MCF 10A (cell line): ENCODE results near the gene LRRC49. TPM values are rescaled to one million over a fixed set of nuclear protein-coding genes. Genes with fewer than 3 reads are reported as not detected.

ENCODE experiments used
- BruUV-seq: library from RNA; stranded (reverse); fragments of 400-500 nt; replicated peaks from 2 replicates; lab custom pipeline; 2021; lab: Mats Ljungman, UMichigan
- CTCF ChIA-PET: fragments of 300-600 bp; sonication (Branson Sonifier 250); formaldehyde crosslinking; extraction: SDS; loops from one replicate; lab custom pipeline; 2021; ENCODE audit warnings: antibody characterized with exemption, inconsistent platforms; lab: Yijun Ruan, JAX
- POLR2A ChIA-PET: fragments of 300-600, 350-650 bp; sonication (Branson Sonifier 250); formaldehyde crosslinking; extraction: SDS; loops from one replicate; lab custom pipeline; 2020; ENCODE audit warnings: antibody characterized with exemption, inconsistent platforms; lab: Yijun Ruan, JAX
- DNase-seq: peaks from one replicate; pipeline ENCODE4 v3.0.0-alpha.2; 2018; ENCODE audit not compliant: unreplicated experiment
- H3K27ac Mint-ChIP-seq: one replicate; pipeline ENCODE4 v1.8.0; 2022; ENCODE audit warnings: mild to moderate bottlenecking, low read depth, mixed read lengths; ENCODE audit not compliant: unreplicated experiment
- H3K27me3 Mint-ChIP-seq: one replicate; pipeline ENCODE4 v1.8.0; 2022; ENCODE audit warnings: mixed read lengths; ENCODE audit not compliant: insufficient read depth, unreplicated experiment
- H3K36me3 Mint-ChIP-seq: one replicate; pipeline ENCODE4 v1.8.0; 2022; ENCODE audit warnings: mild to moderate bottlenecking, moderate library complexity, mixed read lengths; ENCODE audit not compliant: insufficient read depth, unreplicated experiment
- H3K4me1 Mint-ChIP-seq: one replicate; pipeline ENCODE4 v1.8.0; 2022; ENCODE audit warnings: mixed read lengths; ENCODE audit not compliant: insufficient read depth, unreplicated experiment
- H3K4me3 Mint-ChIP-seq: one replicate; pipeline ENCODE4 v1.8.0; 2022; ENCODE audit warnings: mild to moderate bottlenecking, moderate library complexity, mixed read lengths; ENCODE audit not compliant: unreplicated experiment
- H3K9me3 Mint-ChIP-seq: one replicate; pipeline ENCODE4 v1.8.0; 2022; ENCODE audit warnings: mixed read lengths; ENCODE audit not compliant: unreplicated experiment
- intact Hi-C: fragments of 100-400 bp; cut with micrococcal nuclease; formaldehyde crosslinking; loops from 2 replicates; pipeline ENCODE4 v1.14.1; 2022
- total RNA-seq: library from RNA; stranded (reverse); gene quantifications from 2 replicates; pipeline ENCODE4 v1.2.3, GENCODE V29; 2022
- TF ChIP-seq, protein P1 (sequence below): fragments of 200-600 bp; IDR thresholded peaks from one replicate; pipeline ENCODE4 v1.8.0; 2022; ENCODE audit warnings: antibody characterized with exemption, mild to moderate bottlenecking; ENCODE audit not compliant: unreplicated experiment

Gene LRRC49
- total RNA-seq, 1 experiment from 2014 or later: 8.4 TPM

DNA sequence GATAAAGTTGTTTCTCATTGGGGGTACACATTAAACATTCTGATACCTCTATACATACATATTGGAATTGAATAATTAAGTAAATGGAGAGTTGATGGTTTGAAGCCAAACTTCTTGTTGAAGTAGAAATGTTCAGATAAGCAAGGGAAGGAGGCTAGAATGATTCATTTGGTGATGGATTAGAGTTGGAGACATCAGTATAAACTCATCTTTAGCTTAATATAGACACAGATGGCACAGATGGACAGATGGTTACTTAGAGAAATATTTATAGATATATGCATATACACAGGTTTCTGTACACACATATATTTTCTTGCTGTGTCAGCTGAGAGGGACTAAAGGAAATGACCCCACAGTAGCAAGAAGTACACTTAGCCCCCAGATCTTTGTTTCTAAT is 69.5 kb downstream of the LRRC49 start:
- H3K27me3 Mint-ChIP-seq: no peaks in the 10 kb centered on the region
- ChIA-PET POLR2A (no interaction called here), CTCF (interaction anchor here (0.5 to 1.0 kb wide), 2 partner anchors 102 to 481 kb away, joined by 3 read pairs; no protein-coding TSS in a partner anchor)
- no TSS peak for BruUV-seq
- H3K27ac Mint-ChIP-seq: no peak overlapping the region
- no peak for DNase-seq
- TF ChIP-seq, protein P1, sequence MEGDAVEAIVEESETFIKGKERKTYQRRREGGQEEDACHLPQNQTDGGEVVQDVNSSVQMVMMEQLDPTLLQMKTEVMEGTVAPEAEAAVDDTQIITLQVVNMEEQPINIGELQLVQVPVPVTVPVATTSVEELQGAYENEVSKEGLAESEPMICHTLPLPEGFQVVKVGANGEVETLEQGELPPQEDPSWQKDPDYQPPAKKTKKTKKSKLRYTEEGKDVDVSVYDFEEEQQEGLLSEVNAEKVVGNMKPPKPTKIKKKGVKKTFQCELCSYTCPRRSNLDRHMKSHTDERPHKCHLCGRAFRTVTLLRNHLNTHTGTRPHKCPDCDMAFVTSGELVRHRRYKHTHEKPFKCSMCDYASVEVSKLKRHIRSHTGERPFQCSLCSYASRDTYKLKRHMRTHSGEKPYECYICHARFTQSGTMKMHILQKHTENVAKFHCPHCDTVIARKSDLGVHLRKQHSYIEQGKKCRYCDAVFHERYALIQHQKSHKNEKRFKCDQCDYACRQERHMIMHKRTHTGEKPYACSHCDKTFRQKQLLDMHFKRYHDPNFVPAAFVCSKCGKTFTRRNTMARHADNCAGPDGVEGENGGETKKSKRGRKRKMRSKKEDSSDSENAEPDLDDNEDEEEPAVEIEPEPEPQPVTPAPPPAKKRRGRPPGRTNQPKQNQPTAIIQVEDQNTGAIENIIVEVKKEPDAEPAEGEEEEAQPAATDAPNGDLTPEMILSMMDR: no peak
- H3K9me3 Mint-ChIP-seq: peaks cover 15% of the 10 kb centered on the region
- no peak overlapping the region for H3K4me3 Mint-ChIP-seq
- H3K4me1 Mint-ChIP-seq: no peaks in the 10 kb centered on the region
- H3K36me3 Mint-ChIP-seq: no peaks in the 10 kb centered on the region
- intact Hi-C loops: no loop called here

DNA sequence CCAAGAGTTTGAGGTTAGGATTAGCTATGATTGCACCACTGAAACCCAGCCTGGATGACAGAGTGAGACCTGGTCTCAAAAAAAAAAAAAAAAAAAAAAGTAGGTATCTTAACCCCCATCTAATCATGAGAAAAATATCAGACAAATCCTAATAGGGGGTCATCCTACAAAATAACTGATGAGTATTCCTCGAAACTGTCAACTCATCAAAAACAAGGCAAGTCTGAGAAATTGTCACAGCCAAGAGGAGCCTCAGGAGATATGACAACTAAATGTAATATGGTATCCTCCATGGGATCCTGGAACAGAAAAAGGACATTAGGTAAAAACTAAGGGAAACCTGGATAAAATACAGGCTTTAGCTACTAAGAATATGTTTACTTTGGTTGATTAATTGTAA is 70.6 kb downstream of the LRRC49 start:
- no TSS peak for BruUV-seq
- ChIA-PET POLR2A (interaction anchor here (0.7 kb wide), 1 partner anchor 25 kb away, joined by 3 read pairs; no protein-coding TSS in a partner anchor), CTCF (interaction anchor here (0.5 to 1.0 kb wide), 2 partner anchors 470 to 480 kb away, joined by 3 read pairs; no protein-coding TSS in a partner anchor)
- TF ChIP-seq, protein P1: no peak
- Mint-ChIP-seq H3K4me3 (no peak overlapping the region), H3K36me3 (no peaks in the 10 kb centered on the region), H3K27ac (no peak overlapping the region), H3K27me3 (no peaks in the 10 kb centered on the region), H3K4me1 (no peaks in the 10 kb centered on the region), H3K9me3 (peaks cover 15% of the 10 kb centered on the region)
- intact Hi-C loops: no loop called here
- DNase-seq: no peak

- no peaks in the 10 kb centered on the region for H3K4me1 Mint-ChIP-seq
- CTCF ChIA-PET: interaction anchor here (0.6 kb wide), 1 partner anchor 11 kb away, joined by 3 read pairs; no protein-coding TSS in a partner anchor
- DNase-seq: peak; percentile 3
- H3K27me3 Mint-ChIP-seq: no peaks in the 10 kb centered on the region
- H3K9me3 Mint-ChIP-seq: peaks cover 15% of the 10 kb centered on the region
- POLR2A ChIA-PET: no interaction called here
- H3K36me3 Mint-ChIP-seq: no peaks in the 10 kb centered on the region
- intact Hi-C loops: no loop called here
- no peak overlapping the region for H3K27ac Mint-ChIP-seq
- BruUV-seq: no TSS peak
- TF ChIP-seq, protein P1: no peak
- H3K4me3 Mint-ChIP-seq: no peak overlapping the region
These were observed 71.4 kb downstream of the LRRC49 start for GRCh38 chr15:70964058-70964457.

DNA sequence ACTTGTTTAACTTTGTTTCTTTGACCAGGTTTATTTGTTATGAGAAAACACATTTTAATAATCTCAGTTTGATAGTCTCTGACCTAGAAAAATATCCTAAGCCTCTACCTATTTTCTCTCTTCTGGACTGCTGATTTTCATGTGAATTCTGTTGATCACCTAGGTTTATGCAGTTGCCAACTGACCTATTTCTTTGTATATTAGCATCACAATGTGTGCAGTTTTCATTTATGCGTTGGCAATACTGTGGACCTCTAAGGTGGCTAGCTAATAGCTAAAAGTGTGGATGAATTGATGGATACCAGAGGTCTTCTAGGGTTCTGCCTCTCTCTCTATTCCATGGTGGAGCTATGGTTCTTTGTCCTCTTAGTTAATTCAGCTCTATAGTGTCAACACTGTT is 72.1 kb downstream of the LRRC49 start:
- Mint-ChIP-seq H3K4me1 (no peaks in the 10 kb centered on the region), H3K36me3 (no peaks in the 10 kb centered on the region), H3K27ac (no peak overlapping the region), H3K27me3 (no peaks in the 10 kb centered on the region), H3K4me3 (no peak overlapping the region), H3K9me3 (peaks cover 15% of the 10 kb centered on the region)
- no peak for DNase-seq
- TF ChIP-seq, protein P1: no peak
- CTCF ChIA-PET: interaction anchor here (1.2 kb wide), 1 partner anchor 9 kb away, joined by 5 read pairs; no protein-coding TSS in a partner anchor
- POLR2A ChIA-PET: interaction anchor here (0.6 kb wide), 1 partner anchor 107 kb away, joined by 3 read pairs; no protein-coding TSS in a partner anchor
- intact Hi-C loops: no loop called here
- no TSS peak for BruUV-seq
